ENCODE measurements around the gene SYNPO2.

Gene SYNPO2

DNA sequence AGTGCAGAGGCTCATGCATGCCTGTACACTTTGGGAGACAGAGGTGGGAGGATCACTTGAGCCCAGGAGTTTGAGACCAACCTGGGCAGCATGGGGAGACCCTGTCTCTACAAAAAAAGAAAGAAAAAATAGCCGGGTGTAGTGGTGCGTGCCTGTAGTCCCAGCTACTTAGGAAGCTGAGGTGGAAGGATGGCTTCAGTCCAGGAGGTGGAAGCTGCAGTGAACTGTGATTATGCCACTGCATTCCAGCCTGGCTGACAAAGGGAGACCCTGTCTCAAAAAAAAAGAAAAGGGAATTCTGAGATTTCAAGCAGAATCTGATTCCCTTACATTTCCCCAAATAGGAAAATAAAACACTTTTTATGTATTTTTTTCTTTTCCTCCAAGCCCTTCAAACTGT is 83.5 kb downstream of the SYNPO2 start:
- Histone ChIP-seq H3K9ac (ENCODE audit: low read depth, low read length) (no peak overlapping the region), H3K9me3 (ENCODE audit: insufficient read depth, low read length, severe bottlenecking) (no peaks in the 10 kb centered on the region), H3K27me3 (ENCODE audit: insufficient read depth, low read length, poor library complexity) (peaks cover 3% of the 10 kb centered on the region), H3K4me1 (ENCODE audit: insufficient read depth, low read length) (peaks cover 6% of the 10 kb centered on the region), H3K4me2 (ENCODE audit: insufficient read depth, low read length) (no peak overlapping the region), H3K36me3 (ENCODE audit: insufficient read depth, low read length) (no peaks in the 10 kb centered on the region), H4K20me1 (ENCODE audit: insufficient read depth, low read length) (no peaks in the 10 kb centered on the region), H3K4me3 (ENCODE audit: low read depth in 1 of 2, low read length in 2 of 2) (no peak overlapping the region), H3K27ac (ENCODE audit: low read length) (no peak overlapping the region), H3K79me2 (ENCODE audit: insufficient read depth, low read length) (no peaks in the 10 kb centered on the region), H2AFZ (ENCODE audit: low read depth, low read length) (no peak overlapping the region)
- no peak for DNase-seq
- ATAC-seq (ENCODE audit: insufficient read depth, low read depth): no peak
- TF ChIP-seq, protein P1, sequence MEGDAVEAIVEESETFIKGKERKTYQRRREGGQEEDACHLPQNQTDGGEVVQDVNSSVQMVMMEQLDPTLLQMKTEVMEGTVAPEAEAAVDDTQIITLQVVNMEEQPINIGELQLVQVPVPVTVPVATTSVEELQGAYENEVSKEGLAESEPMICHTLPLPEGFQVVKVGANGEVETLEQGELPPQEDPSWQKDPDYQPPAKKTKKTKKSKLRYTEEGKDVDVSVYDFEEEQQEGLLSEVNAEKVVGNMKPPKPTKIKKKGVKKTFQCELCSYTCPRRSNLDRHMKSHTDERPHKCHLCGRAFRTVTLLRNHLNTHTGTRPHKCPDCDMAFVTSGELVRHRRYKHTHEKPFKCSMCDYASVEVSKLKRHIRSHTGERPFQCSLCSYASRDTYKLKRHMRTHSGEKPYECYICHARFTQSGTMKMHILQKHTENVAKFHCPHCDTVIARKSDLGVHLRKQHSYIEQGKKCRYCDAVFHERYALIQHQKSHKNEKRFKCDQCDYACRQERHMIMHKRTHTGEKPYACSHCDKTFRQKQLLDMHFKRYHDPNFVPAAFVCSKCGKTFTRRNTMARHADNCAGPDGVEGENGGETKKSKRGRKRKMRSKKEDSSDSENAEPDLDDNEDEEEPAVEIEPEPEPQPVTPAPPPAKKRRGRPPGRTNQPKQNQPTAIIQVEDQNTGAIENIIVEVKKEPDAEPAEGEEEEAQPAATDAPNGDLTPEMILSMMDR (IDR thresholded peaks at IDR 0.05; ENCODE audit: borderline replicate concordance, extremely low read depth, low read length, poor library complexity, severe bottlenecking): no peak
- no peak for TF ChIP-seq EZH2 (IDR thresholded peaks at IDR 0.05; ENCODE audit: borderline replicate concordance, low read depth, low read length, severe bottlenecking)

DNA sequence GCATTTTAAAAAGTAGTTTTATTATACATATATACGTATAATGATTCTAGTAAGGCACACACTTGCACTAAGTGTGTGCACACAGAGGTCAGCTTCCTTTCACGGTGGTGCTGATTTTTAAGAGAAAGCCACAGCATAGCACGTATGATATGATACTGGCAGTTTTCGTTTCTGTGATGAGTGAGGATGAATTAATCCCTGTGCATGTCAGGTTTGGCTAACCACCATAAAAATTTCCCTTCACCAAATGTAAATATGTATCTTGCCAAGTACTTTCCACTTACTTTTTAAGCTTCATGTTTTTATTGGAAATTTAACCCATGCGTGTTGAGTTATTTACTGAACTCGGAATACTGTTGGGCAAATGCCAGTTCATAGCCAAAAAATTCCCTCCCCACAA is 84.6 kb downstream of the SYNPO2 start:
- H3K36me3 ChIP-seq (ENCODE audit: insufficient read depth, low read length): no peaks in the 10 kb centered on the region
- H4K20me1 ChIP-seq (ENCODE audit: insufficient read depth, low read length): no peaks in the 10 kb centered on the region
- H2AFZ ChIP-seq (ENCODE audit: low read depth, low read length): no peak overlapping the region
- no peak overlapping the region for H3K27ac ChIP-seq (ENCODE audit: low read length)
- no peak overlapping the region for H3K4me2 ChIP-seq (ENCODE audit: insufficient read depth, low read length)
- peaks cover 3% of the 10 kb centered on the region for H3K27me3 ChIP-seq (ENCODE audit: insufficient read depth, low read length, poor library complexity)
- H3K4me3 ChIP-seq (ENCODE audit: low read depth in 1 of 2, low read length in 2 of 2): no peak overlapping the region
- TF ChIP-seq, protein P1 (IDR thresholded peaks at IDR 0.05; ENCODE audit: borderline replicate concordance, extremely low read depth, low read length, poor library complexity, severe bottlenecking): no peak
- no peak for TF ChIP-seq EZH2 (IDR thresholded peaks at IDR 0.05; ENCODE audit: borderline replicate concordance, low read depth, low read length, severe bottlenecking)
- DNase-seq (no peak), ATAC-seq (ENCODE audit: insufficient read depth, low read depth) (no peak)
- H3K4me1 ChIP-seq (ENCODE audit: insufficient read depth, low read length): peaks cover under 1% of the 10 kb centered on the region
- no peaks in the 10 kb centered on the region for H3K79me2 ChIP-seq (ENCODE audit: insufficient read depth, low read length)
- H3K9ac ChIP-seq (ENCODE audit: low read depth, low read length): no peak overlapping the region
- H3K9me3 ChIP-seq (ENCODE audit: insufficient read depth, low read length, severe bottlenecking): no peaks in the 10 kb centered on the region

DNA sequence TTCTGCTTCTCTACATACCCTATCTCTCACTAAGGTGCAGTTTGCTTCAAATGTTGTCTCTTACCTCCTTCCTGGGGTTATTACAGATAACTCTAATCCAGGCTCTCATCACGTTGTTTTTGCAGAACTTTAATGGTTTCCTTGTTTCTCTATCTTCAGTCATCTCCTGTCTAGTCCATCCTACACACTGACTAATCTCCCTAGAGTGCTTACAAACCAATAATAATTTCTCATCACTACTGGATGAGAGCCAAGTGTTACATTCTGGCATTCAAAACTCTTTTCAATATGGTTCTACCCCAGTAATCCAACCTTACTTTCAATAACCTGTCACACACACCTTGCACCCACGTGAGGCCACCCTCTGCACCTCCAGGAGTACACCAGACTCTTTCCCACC is 86.1 kb downstream of the SYNPO2 start:
- Histone ChIP-seq H3K4me2 (ENCODE audit: insufficient read depth, low read length) (no peak overlapping the region), H4K20me1 (ENCODE audit: insufficient read depth, low read length) (no peaks in the 10 kb centered on the region), H3K4me3 (ENCODE audit: low read depth in 1 of 2, low read length in 2 of 2) (no peak overlapping the region), H3K79me2 (ENCODE audit: insufficient read depth, low read length) (no peaks in the 10 kb centered on the region), H3K27ac (ENCODE audit: low read length) (no peak overlapping the region), H3K9ac (ENCODE audit: low read depth, low read length) (no peak overlapping the region), H3K36me3 (ENCODE audit: insufficient read depth, low read length) (no peaks in the 10 kb centered on the region), H3K9me3 (ENCODE audit: insufficient read depth, low read length, severe bottlenecking) (no peaks in the 10 kb centered on the region), H3K27me3 (ENCODE audit: insufficient read depth, low read length, poor library complexity) (peaks cover 3% of the 10 kb centered on the region), H2AFZ (ENCODE audit: low read depth, low read length) (no peak overlapping the region), H3K4me1 (ENCODE audit: insufficient read depth, low read length) (no peaks in the 10 kb centered on the region)
- no peak for DNase-seq
- no peak for ATAC-seq (ENCODE audit: insufficient read depth, low read depth)
- TF ChIP-seq, protein P1 (IDR thresholded peaks at IDR 0.05; ENCODE audit: borderline replicate concordance, extremely low read depth, low read length, poor library complexity, severe bottlenecking): no peak
- TF ChIP-seq EZH2 (IDR thresholded peaks at IDR 0.05; ENCODE audit: borderline replicate concordance, low read depth, low read length, severe bottlenecking): no peak

All from DND-41 (cell line).